Left lung (tissue), 10 donors: ENCODE data around the gene DOCK4. TPM values are rescaled to one million over a fixed set of nuclear protein-coding genes. Genes with fewer than 3 reads are reported as not detected.

Experiments
- ATAC-seq: fragments of 200-7000 bp; cut with Tn5 transposase; one replicate; pipeline ENCODE4 v1.9.1; 2020; ENCODE audit warnings: moderate library complexity
- DNase-seq, 4 donors: peaks; one replicate each; pipeline ENCODE4 v3.0.0-alpha.2; 2013 to 2020
- H3K27ac ChIP-seq, 2 donors: fragments of 200-600 bp; sonication (generic) in 1 of 2; one replicate each; pipeline versions ENCODE4 v1.5.0 to v1.8.0; 2020 to 2021
- H3K27me3 ChIP-seq, 2 donors: fragments of 200-600 bp; sonication (generic) in 1 of 2; one replicate each; pipeline versions ENCODE4 v1.5.0 to v1.8.0; 2020 to 2021
- H3K36me3 ChIP-seq, 2 donors: fragments of 200-600 bp; sonication (generic) in 1 of 2; one replicate each; pipeline versions ENCODE4 v1.5.0 to v1.8.0; 2020 to 2021
- H3K4me1 ChIP-seq, 2 donors: fragments of 200-600 bp; one replicate each; pipeline ENCODE4 v1.8.0; 2021
- H3K4me3 ChIP-seq, 2 donors: fragments of 200-600 bp; sonication (generic) in 1 of 2; one replicate each; pipeline versions ENCODE4 v1.5.0 to v1.8.0; 2020 to 2021; ENCODE audit warnings: mild to moderate bottlenecking in 1 of 2
- H3K9me3 ChIP-seq, 2 donors: fragments of 200-600 bp; sonication (generic) in 1 of 2; one replicate each; pipeline versions ENCODE4 v1.5.0 to v1.8.0; 2020 to 2021
- CTCF ChIP-seq, 2 donors: fragments of 200-600 bp; sonication (generic) in 1 of 2; IDR thresholded peaks; one replicate each; pipeline versions ENCODE4 v1.5.0 to v1.8.0; 2021; ENCODE audit warnings: antibody characterized with exemption in 2 of 2
- intact Hi-C, 2 donors: fragments of 100-400 bp; cut with DNase I; formaldehyde crosslinking; loops; one replicate each; pipeline versions ENCODE4 v1.11.2 to v1.14.2; 2022
- polyA plus RNA-seq, 6 donors: library from polyadenylated mRNA; unstranded; fragments of 120-200 nt; gene quantifications; one replicate each; pipeline ENCODE4 v1.2.1, GENCODE V29; 2013; ENCODE audit not compliant: insufficient read length in 6 of 6
- total RNA-seq, 2 donors: library from RNA; stranded (reverse); fragmentation: NEBNext Ultra II Directional; extraction: Animal tissue kit (Norgen Biotek cat#: 25700); gene quantifications; one replicate each; pipeline ENCODE4 v1.2.1, GENCODE V29; 2021
- donor health status: DM: no; HTN: yes; CAD: no.
- donor health status: DM: no; HTN: no; CAD: no.

Gene DOCK4
- total and polyA plus RNA-seq, 8 donors, result 38.9 to 64.3 (median 52.5) TPM

- Histone ChIP-seq H3K4me3 (no peak overlapping the region), H3K4me1 (no peaks in the 10 kb centered on the region), H3K27me3 (no peaks in the 10 kb centered on the region), H3K27ac (no peak overlapping the region), H3K9me3 (peaks cover 1 to 67% of the 10 kb centered on the region in 2 donors), H3K36me3 (peaks cover 0 to 39% of the 10 kb centered on the region in 2 donors)
- ATAC-seq, result no peak
- no peak for DNase-seq
- no peak for TF ChIP-seq CTCF (IDR thresholded peaks at IDR 0.05)
- intact Hi-C loops, result no loop called here
These were observed 404.9 kb downstream of the DOCK4 start for GRCh38 chr7:111801277-111801676.

GRCh38 chr7:111796671-111797070 lies 409.5 kb downstream of the DOCK4 start:
- H3K27ac ChIP-seq, result no peak overlapping the region
- H3K27me3 ChIP-seq, result no peaks in the 10 kb centered on the region
- no peak overlapping the region for H3K4me3 ChIP-seq
- peaks cover 0 to 55% of the 10 kb centered on the region in 2 donors for H3K36me3 ChIP-seq
- ATAC-seq, result no peak
- DNase-seq, result no peak
- H3K4me1 ChIP-seq, result no peaks in the 10 kb centered on the region
- intact Hi-C loops, result no loop called here
- H3K9me3 ChIP-seq, result peaks cover 3 to 93% of the 10 kb centered on the region in 2 donors
- TF ChIP-seq CTCF (IDR thresholded peaks at IDR 0.05), result no peak

- no peaks in the 10 kb centered on the region for H3K27me3 ChIP-seq
- H3K27ac ChIP-seq, result no peak overlapping the region
- DNase-seq, result no peak
- intact Hi-C loops, result no loop called here
- H3K36me3 ChIP-seq, result peaks cover 0 to 29% of the 10 kb centered on the region in 2 donors
- no peak overlapping the region for H3K4me3 ChIP-seq
- H3K9me3 ChIP-seq, result peaks cover 0 to 26% of the 10 kb centered on the region in 2 donors
- H3K4me1 ChIP-seq, result no peaks in the 10 kb centered on the region
- no peak for TF ChIP-seq CTCF (IDR thresholded peaks at IDR 0.05)
- no peak for ATAC-seq
These were observed 416.3 kb downstream of the DOCK4 start for GRCh38 chr7:111789870-111790269.

GRCh38 chr7:111789048-111789320 lies 417.2 kb downstream of the DOCK4 start:
- no peak overlapping the region for H3K4me3 ChIP-seq
- H3K27ac ChIP-seq, result no peak overlapping the region
- H3K27me3 ChIP-seq, result no peaks in the 10 kb centered on the region
- H3K9me3 ChIP-seq, result peaks cover 0 to 17% of the 10 kb centered on the region in 2 donors
- TF ChIP-seq CTCF (IDR thresholded peaks at IDR 0.05), result no peak
- peaks cover 0 to 31% of the 10 kb centered on the region in 2 donors for H3K36me3 ChIP-seq
- intact Hi-C loops, result no loop called here
- H3K4me1 ChIP-seq, result no peaks in the 10 kb centered on the region
- no peak for DNase-seq
- ATAC-seq, result no peak

- Histone ChIP-seq H3K27me3 (no peaks in the 10 kb centered on the region), H3K27ac (no peak overlapping the region), H3K9me3 (peaks cover 0 to 12% of the 10 kb centered on the region in 2 donors), H3K36me3 (peaks cover 0 to 31% of the 10 kb centered on the region in 2 donors), H3K4me3 (no peak overlapping the region), H3K4me1 (no peaks in the 10 kb centered on the region)
- intact Hi-C loops, result no loop called here
- no peak for TF ChIP-seq CTCF (IDR thresholded peaks at IDR 0.05)
- ATAC-seq, result no peak
- no peak for DNase-seq
These were observed 417.7 kb downstream of the DOCK4 start for GRCh38 chr7:111788286-111789047.
